H9 (cell line): Measurements from ENCODE around the gene MBNL1. TPM values are rescaled to one million over a fixed set of nuclear protein-coding genes. Genes with fewer than 3 reads are reported as not detected.

ENCODE experiments used
- DNase-seq: peaks from one replicate; pipeline ENCODE4 v3.0.0-alpha.2; 2017
- H2AFZ ChIP-seq: one replicate; pipeline ENCODE4 v1.6.1; 2013; ENCODE audit warnings: mild to moderate bottlenecking, low read length, control low read depth, moderate library complexity
- H2AK5ac ChIP-seq: 2 replicates; pipeline ENCODE4 v1.6.1; 2013; ENCODE audit warnings: low read length, control low read depth, mixed read lengths; ENCODE audit not compliant: insufficient read length
- H2BK120ac ChIP-seq: one replicate; pipeline ENCODE4 v1.6.1; 2013; ENCODE audit warnings: low read depth, mild to moderate bottlenecking, low read length, control low read depth, inconsistent platforms; ENCODE audit not compliant: poor library complexity, severe bottlenecking
- H2BK12ac ChIP-seq: 2 replicates; pipeline ENCODE4 v1.6.1; 2013; ENCODE audit warnings: low read length, control low read depth, mixed read lengths, low read depth; ENCODE audit not compliant: insufficient read length
- H2BK15ac ChIP-seq: 2 replicates; pipeline ENCODE4 v1.6.1; 2013; ENCODE audit warnings: low read depth, low read length, control low read depth
- H2BK20ac ChIP-seq: one replicate; pipeline ENCODE4 v1.6.1; 2013; ENCODE audit warnings: low read depth, mild to moderate bottlenecking, low read length, control low read depth, inconsistent platforms; ENCODE audit not compliant: poor library complexity, severe bottlenecking
- H2BK5ac ChIP-seq: 2 replicates; pipeline ENCODE4 v1.6.1; 2013; ENCODE audit warnings: low read length, control low read depth, mixed read lengths; ENCODE audit not compliant: insufficient read length
- H3K14ac ChIP-seq: 2 replicates; pipeline ENCODE4 v1.6.1; 2013; ENCODE audit warnings: low read length, control low read depth; ENCODE audit not compliant: insufficient read depth
- H3K18ac ChIP-seq: 2 replicates; pipeline ENCODE4 v1.6.1; 2013; ENCODE audit warnings: low read depth, mild to moderate bottlenecking, mixed read lengths, low read length, control low read depth; ENCODE audit not compliant: insufficient read length
- H3K23ac ChIP-seq: 2 replicates; pipeline ENCODE4 v1.6.1; 2013; ENCODE audit warnings: low read length, control low read depth, mixed read lengths, low read depth; ENCODE audit not compliant: insufficient read length
- H3K23me2 ChIP-seq: 2 replicates; pipeline ENCODE4 v1.6.1; 2013; ENCODE audit warnings: low read depth, mild to moderate bottlenecking, mixed read lengths, low read length, control low read depth; ENCODE audit not compliant: insufficient read length, poor library complexity, severe bottlenecking
- H3K27ac ChIP-seq: 2 replicates; pipeline ENCODE4 v1.5.1; 2013; ENCODE audit warnings: low read length, control low read depth, mixed read lengths, low read depth; ENCODE audit not compliant: insufficient read length
- H3K27me3 ChIP-seq: 2 replicates; pipeline ENCODE4 v1.6.1; 2013; ENCODE audit warnings: low read length, control low read depth, inconsistent platforms; ENCODE audit not compliant: insufficient read depth
- H3K4ac ChIP-seq: 2 replicates; pipeline ENCODE4 v1.6.1; 2013; ENCODE audit warnings: low read depth, mild to moderate bottlenecking, control low read depth, inconsistent platforms, low read length, moderate library complexity
- H3K4me1 ChIP-seq: 2 replicates; pipeline ENCODE4 v1.6.1; 2013; ENCODE audit warnings: low read length, control low read depth, inconsistent platforms; ENCODE audit not compliant: insufficient read depth
- H3K4me2 ChIP-seq: 2 replicates; pipeline ENCODE4 v1.6.1; 2013; ENCODE audit warnings: low read length, control low read depth, mixed read lengths; ENCODE audit not compliant: insufficient read length, insufficient read depth
- H3K56ac ChIP-seq: 2 replicates; pipeline ENCODE4 v1.6.1; 2013; ENCODE audit warnings: low read depth, mild to moderate bottlenecking, mixed read lengths, low read length, control low read depth; ENCODE audit not compliant: insufficient read length
- H3K79me1 ChIP-seq: 2 replicates; pipeline ENCODE4 v1.6.1; 2013; ENCODE audit warnings: low read depth, mild to moderate bottlenecking, moderate library complexity, low read length, control low read depth, inconsistent platforms; ENCODE audit not compliant: insufficient read depth, poor library complexity, severe bottlenecking
- H3K79me2 ChIP-seq: 2 replicates; pipeline ENCODE4 v1.6.1; 2013; ENCODE audit warnings: low read length, control low read depth, inconsistent platforms; ENCODE audit not compliant: insufficient read depth
- H3K9ac ChIP-seq: 2 replicates; pipeline ENCODE4 v1.6.1; 2013; ENCODE audit warnings: low read length, control low read depth, mixed read lengths; ENCODE audit not compliant: insufficient read length; ENCODE audit errors: extremely low read depth
- H3K9me3 ChIP-seq: one replicate; pipeline ENCODE4 v1.6.1; 2013; ENCODE audit warnings: low read depth, low read length, inconsistent platforms; ENCODE audit not compliant: control insufficient read depth
- H3T11ph ChIP-seq: one replicate; pipeline ENCODE4 v1.6.1; 2013; ENCODE audit warnings: mild to moderate bottlenecking, low read length, control low read depth, inconsistent platforms
- H4K20me1 ChIP-seq: one replicate; pipeline ENCODE4 v1.6.1; 2013; ENCODE audit not compliant: control insufficient read depth, insufficient read length, insufficient read depth
- H4K5ac ChIP-seq: 2 replicates; pipeline ENCODE4 v1.6.1; 2013; ENCODE audit warnings: low read depth, mild to moderate bottlenecking, mixed read lengths, low read length, control low read depth; ENCODE audit not compliant: insufficient read length
- H4K8ac ChIP-seq: replicated peaks from 2 replicates; pipeline ENCODE4 v1.6.1; 2013; ENCODE audit warnings: low read length, control low read depth, mixed read lengths, low read depth; ENCODE audit not compliant: insufficient read length
- H4K91ac ChIP-seq: 2 replicates; pipeline ENCODE4 v1.6.1; 2013; ENCODE audit warnings: low read depth, mild to moderate bottlenecking, moderate library complexity, mixed read lengths, low read length, control low read depth; ENCODE audit not compliant: insufficient read length
- H3K27ac Mint-ChIP-seq, 3 experiments: 2 replicates in 2 of 3; 3 replicates in 1 of 3; pipeline ENCODE4 v1.8.0; 2020 to 2021; ENCODE audit warnings: mixed read lengths in 3 of 3, mild to moderate bottlenecking in 1 of 3, moderate library complexity in 1 of 3
- H3K27me3 Mint-ChIP-seq: 2 replicates; pipeline ENCODE4 v1.8.0; 2021; ENCODE audit warnings: low read depth, mild to moderate bottlenecking, moderate library complexity, mixed read lengths
- H3K36me3 Mint-ChIP-seq, 3 experiments: 2 replicates in 2 of 3; 3 replicates in 1 of 3; pipeline ENCODE4 v1.8.0; 2020 to 2021; ENCODE audit warnings: low read depth in 3 of 3, mixed read lengths in 3 of 3; ENCODE audit not compliant: insufficient read depth in 1 of 3
- H3K4me1 Mint-ChIP-seq, 2 experiments: 2 replicates each; pipeline ENCODE4 v1.8.0; 2020; ENCODE audit warnings: mixed read lengths in 2 of 2
- H3K4me3 Mint-ChIP-seq, 2 experiments: 2 replicates in 1 of 2; 3 replicates in 1 of 2; pipeline ENCODE4 v1.8.0; 2020 to 2021; ENCODE audit warnings: mild to moderate bottlenecking in 2 of 2, mixed read lengths in 2 of 2, moderate library complexity in 1 of 2
- H3K9me3 Mint-ChIP-seq, 2 experiments: 2 replicates in 1 of 2; 3 replicates in 1 of 2; pipeline ENCODE4 v1.8.0; 2020; ENCODE audit warnings: mild to moderate bottlenecking in 2 of 2, mixed read lengths in 2 of 2, moderate library complexity in 1 of 2
- WGBS: extraction: QIAGEN DNeasy Blood & Tissue Kit; methylation state at CpG from one replicate; pipeline ENCODE4 v1.1.7; 2013; ENCODE audit warnings: missing lambda C conversion rate, low lambda C conversion rate, mixed read lengths; ENCODE audit not compliant: insufficient read length; ENCODE audit errors: extremely low coverage; 5-methylcytosine and 5-hydroxymethylcytosine counted together
- total RNA-seq: library from RNA; stranded (reverse); gene quantifications from 2 replicates; pipeline ENCODE4 v1.2.1, GENCODE V29; 2021
- TF ChIP-seq, protein P1 (sequence below): fragments of 200-600 bp; sonication (generic); conservative IDR thresholded peaks from 3 replicates; pipeline ENCODE4 v1.8.0; 2021; ENCODE audit warnings: antibody characterized with exemption, mild to moderate bottlenecking

The MBNL1 gene
- total RNA-seq, 1 experiment from 2014 or later: 14.9 TPM

DNA sequence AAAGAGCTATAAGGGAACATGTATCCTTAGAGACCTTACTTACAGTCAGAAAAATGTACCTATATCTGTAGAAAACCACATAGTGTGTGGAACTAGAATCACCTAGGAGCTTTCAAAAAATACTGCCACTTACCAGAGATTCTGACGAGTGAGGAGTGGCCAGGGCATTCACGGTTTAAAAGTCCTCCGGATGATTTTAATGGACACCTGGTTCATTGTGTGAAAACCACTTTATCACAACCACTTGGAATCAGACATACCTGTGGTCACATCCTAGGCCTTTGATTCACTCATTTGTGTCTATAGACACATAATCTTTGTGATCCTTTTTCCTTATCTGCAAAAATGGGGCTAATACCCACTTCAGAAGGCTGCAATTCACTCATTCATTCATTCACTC lies 159.8 kb downstream of the MBNL1 start:
- Histone ChIP-seq H3K4me1 (no peaks in the 10 kb centered on the region), H3K27ac (no peak overlapping the region), H3K14ac (no peak overlapping the region), H2BK120ac (no peak overlapping the region), H3K27me3 (no peaks in the 10 kb centered on the region), H3K18ac (no peak overlapping the region), H3K23me2 (no peaks in the 10 kb centered on the region), H4K5ac (no peak overlapping the region), H2BK15ac (no peak overlapping the region), H2AK5ac (no peak overlapping the region), H2BK5ac (no peak overlapping the region), H4K20me1 (no peaks in the 10 kb centered on the region), H4K8ac (no peak overlapping the region), H2BK12ac (no peak overlapping the region), H3K56ac (no peak overlapping the region), H3K9ac (no peak overlapping the region), H3K4ac (no peak overlapping the region), H2AFZ (no peak overlapping the region), H3T11ph (no peak overlapping the region), H3K79me1 (no peaks in the 10 kb centered on the region), H3K23ac (no peak overlapping the region), H3K79me2 (no peaks in the 10 kb centered on the region), H3K9me3 (no peaks in the 10 kb centered on the region), H3K4me2 (no peak overlapping the region), H4K91ac (no peak overlapping the region), H2BK20ac (no peak overlapping the region)
- WGBS: no CpG with 5 or more reads among the region's 3 CpGs
- Mint-ChIP-seq H3K4me3 (no peak overlapping the region), H3K4me1 (peaks cover 8 to 11% of the 10 kb centered on the region in 2 experiments), H3K36me3 (peaks cover 0 to 15% (median 2%) of the 10 kb centered on the region in 3 experiments; a peak in 5 of 7 replicates), H3K27me3 (no peaks in the 10 kb centered on the region), H3K27ac (no peak overlapping the region; a peak in 1 of 7 replicates), H3K9me3 (no peaks in the 10 kb centered on the region; a peak in 1 of 5 replicates)
- TF ChIP-seq, protein P1, sequence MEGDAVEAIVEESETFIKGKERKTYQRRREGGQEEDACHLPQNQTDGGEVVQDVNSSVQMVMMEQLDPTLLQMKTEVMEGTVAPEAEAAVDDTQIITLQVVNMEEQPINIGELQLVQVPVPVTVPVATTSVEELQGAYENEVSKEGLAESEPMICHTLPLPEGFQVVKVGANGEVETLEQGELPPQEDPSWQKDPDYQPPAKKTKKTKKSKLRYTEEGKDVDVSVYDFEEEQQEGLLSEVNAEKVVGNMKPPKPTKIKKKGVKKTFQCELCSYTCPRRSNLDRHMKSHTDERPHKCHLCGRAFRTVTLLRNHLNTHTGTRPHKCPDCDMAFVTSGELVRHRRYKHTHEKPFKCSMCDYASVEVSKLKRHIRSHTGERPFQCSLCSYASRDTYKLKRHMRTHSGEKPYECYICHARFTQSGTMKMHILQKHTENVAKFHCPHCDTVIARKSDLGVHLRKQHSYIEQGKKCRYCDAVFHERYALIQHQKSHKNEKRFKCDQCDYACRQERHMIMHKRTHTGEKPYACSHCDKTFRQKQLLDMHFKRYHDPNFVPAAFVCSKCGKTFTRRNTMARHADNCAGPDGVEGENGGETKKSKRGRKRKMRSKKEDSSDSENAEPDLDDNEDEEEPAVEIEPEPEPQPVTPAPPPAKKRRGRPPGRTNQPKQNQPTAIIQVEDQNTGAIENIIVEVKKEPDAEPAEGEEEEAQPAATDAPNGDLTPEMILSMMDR: no peak
- no peak for DNase-seq
